Gastrocnemius medialis (tissue), 4 donors: ENCODE results near the gene MYO1E.

Source experiments
- CTCF ChIP-seq, 5 experiments: fragments of 450-650 bp in 3 of 5; fragments of 200-600 bp in 2 of 5; sonication (generic) in 2 of 5; IDR thresholded peaks in 4 of 5; conservative IDR thresholded peaks in 1 of 5; 1 replicate in 4 of 5; 2 replicates in 1 of 5; pipeline ENCODE4 v1.5.1; 2016 to 2019; ENCODE audit warnings: antibody characterized with exemption in 5 of 5, mild to moderate bottlenecking in 3 of 5, moderate library complexity in 3 of 5
- POLR2A ChIP-seq, 2 donors: fragments of 450-650 bp; IDR thresholded peaks; one replicate each; pipeline ENCODE4 v1.6.1; 2017; ENCODE audit warnings: antibody characterized with exemption in 2 of 2, mild to moderate bottlenecking in 2 of 2, moderate library complexity in 2 of 2

GRCh38 chr15:59256482-59256881 is 116.2 kb downstream of the MYO1E start:
- TF ChIP-seq POLR2A (IDR thresholded peaks at IDR 0.05) (no peak), CTCF (IDR thresholded peaks at IDR 0.05 in 4 of 5, conservative IDR thresholded peaks at IDR 0.05 in 1 of 5) (no peak)
